Esophagus muscularis mucosa (tissue), 4 donors: Measurements from ENCODE around the gene UBE3D.

Experiments
- CTCF ChIP-seq, 3 experiments: fragments of 200-600 bp in 2 of 3; fragments of 450-650 bp in 1 of 3; sonication (generic) in 2 of 3; IDR thresholded peaks; one replicate each; pipeline ENCODE4 v1.5.1; 2017 to 2019; ENCODE audit warnings: antibody characterized with exemption in 3 of 3, mild to moderate bottlenecking in 2 of 3, moderate library complexity in 1 of 3
- EP300 ChIP-seq: sonication (generic); formaldehyde crosslinking; IDR thresholded peaks from one replicate; pipeline ENCODE4 v1.6.1; 2017; ENCODE audit warnings: antibody characterized with exemption
- POLR2A ChIP-seq: fragments of 450-650 bp; IDR thresholded peaks from one replicate; pipeline ENCODE4 v1.6.1; 2017; ENCODE audit warnings: antibody characterized with exemption, moderate library complexity, mild to moderate bottlenecking, low read depth
- POLR2AphosphoS5 ChIP-seq, 2 donors: sonication (generic); formaldehyde crosslinking; IDR thresholded peaks; one replicate each; pipeline ENCODE4 v1.6.1; 2017; ENCODE audit warnings: antibody characterized with exemption in 2 of 2

- TF ChIP-seq CTCF (IDR thresholded peaks at IDR 0.05) (no peak), POLR2A (no peak), POLR2AphosphoS5 (IDR thresholded peaks at IDR 0.05) (no peak), EP300 (no peak)
Measured at GRCh38 chr6:82980086-82980485, 85.6 kb downstream of the UBE3D start.
